Measurements from ENCODE around the gene MBOAT1.

- no peak for TF ChIP-seq POLR2A (IDR thresholded peaks at IDR 0.05)
- TF ChIP-seq, protein P1, sequence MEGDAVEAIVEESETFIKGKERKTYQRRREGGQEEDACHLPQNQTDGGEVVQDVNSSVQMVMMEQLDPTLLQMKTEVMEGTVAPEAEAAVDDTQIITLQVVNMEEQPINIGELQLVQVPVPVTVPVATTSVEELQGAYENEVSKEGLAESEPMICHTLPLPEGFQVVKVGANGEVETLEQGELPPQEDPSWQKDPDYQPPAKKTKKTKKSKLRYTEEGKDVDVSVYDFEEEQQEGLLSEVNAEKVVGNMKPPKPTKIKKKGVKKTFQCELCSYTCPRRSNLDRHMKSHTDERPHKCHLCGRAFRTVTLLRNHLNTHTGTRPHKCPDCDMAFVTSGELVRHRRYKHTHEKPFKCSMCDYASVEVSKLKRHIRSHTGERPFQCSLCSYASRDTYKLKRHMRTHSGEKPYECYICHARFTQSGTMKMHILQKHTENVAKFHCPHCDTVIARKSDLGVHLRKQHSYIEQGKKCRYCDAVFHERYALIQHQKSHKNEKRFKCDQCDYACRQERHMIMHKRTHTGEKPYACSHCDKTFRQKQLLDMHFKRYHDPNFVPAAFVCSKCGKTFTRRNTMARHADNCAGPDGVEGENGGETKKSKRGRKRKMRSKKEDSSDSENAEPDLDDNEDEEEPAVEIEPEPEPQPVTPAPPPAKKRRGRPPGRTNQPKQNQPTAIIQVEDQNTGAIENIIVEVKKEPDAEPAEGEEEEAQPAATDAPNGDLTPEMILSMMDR (IDR thresholded peaks at IDR 0.05) = no peak
- TF ChIP-seq POLR2AphosphoS5 (IDR thresholded peaks at IDR 0.05; ENCODE audit: insufficient read depth in 1 of 2, low read depth in 1 of 2) = no peak
These were observed 30.2 kb downstream of the MBOAT1 start for GRCh38 chr6:20182069-20182468.
